Measurements from ENCODE around the gene TTF2.

Gene TTF2

DNA sequence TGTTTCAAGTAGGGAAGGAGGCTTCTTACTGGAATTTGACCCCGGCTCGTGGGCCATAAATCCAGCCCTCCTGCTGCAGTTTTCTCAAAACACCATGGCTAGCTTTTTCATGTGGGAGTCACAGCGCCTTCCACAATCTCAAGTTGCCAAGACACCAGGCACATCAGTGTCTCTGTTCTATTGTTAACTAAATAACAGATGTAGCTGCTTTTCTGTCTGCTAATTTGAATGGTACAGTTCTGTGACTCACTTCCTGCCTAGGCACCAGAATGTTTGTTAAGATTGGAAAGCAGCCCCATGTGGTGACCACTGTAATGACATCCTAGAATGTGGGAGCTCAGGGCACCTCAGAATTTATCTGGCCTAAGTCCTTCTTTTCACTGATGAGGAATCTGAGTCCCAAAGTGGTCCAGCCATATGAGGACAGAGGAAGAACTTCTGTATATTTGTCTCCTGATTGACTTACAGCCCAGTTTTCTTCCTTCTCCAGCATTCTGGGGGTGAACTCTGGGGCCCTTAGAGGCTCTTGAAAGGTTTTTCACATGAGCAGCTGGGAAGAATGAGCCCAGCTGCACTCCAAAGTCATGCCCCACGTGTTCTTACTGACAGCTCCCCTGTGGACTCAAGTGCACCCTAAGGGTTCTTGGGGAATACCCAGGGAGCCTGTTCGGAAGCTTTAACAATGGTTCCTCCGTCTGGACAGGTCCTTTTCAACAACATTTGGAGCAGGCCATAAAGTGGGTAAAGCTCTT, 33.9 kb downstream of the TTF2 start:
- Histone ChIP-seq H3K36me3 (ENCODE audit: control insufficient read depth in 1 of 2, insufficient read depth in 2 of 2, low read length in 2 of 2) (peaks cover 2% of the 10 kb centered on the region in 2 experiments), H2BK5ac (ENCODE audit: low read depth, low read length, poor library complexity) (peak overlapping the region; percentile 96), H3K4ac (ENCODE audit: low read depth, low read length) (peak overlapping the region; percentile 68), H3K14ac (ENCODE audit: low read length) (peak overlapping the region; percentile 71), H2AK5ac (ENCODE audit: low read length) (peak overlapping the region; percentile 31), H3K4me3 (ENCODE audit: low read depth, low read length) (no peak overlapping the region), H3K79me1 (ENCODE audit: low read length) (peaks cover 26% of the 10 kb centered on the region), H3K79me2 (ENCODE audit: control insufficient read depth, insufficient read depth, low read length, poor library complexity) (peaks cover 3% of the 10 kb centered on the region), H2BK12ac (ENCODE audit: low read length) (peak overlapping the region; percentile 97), H3K9me3 (ENCODE audit: insufficient read depth, low read depth, low read length) (no peaks in the 10 kb centered on the region), H3K4me1 (ENCODE audit: control insufficient read depth in 1 of 2, insufficient read depth in 2 of 2, low read length in 2 of 2) (peaks cover 17 to 28% of the 10 kb centered on the region in 2 experiments), H4K8ac (ENCODE audit: low read depth, low read length) (peak overlapping the region; percentile 48), H3K9ac (ENCODE audit: low read length) (no peak overlapping the region), H3K4me2 (ENCODE audit: low read length) (peak overlapping the region; percentile 38), H3K27ac (ENCODE audit: low read depth, low read length) (peak overlapping the region; percentile 97), H4K91ac (ENCODE audit: low read depth, low read length) (peak overlapping the region; percentile 97), H3K23ac (ENCODE audit: low read length) (no peak overlapping the region), H3K18ac (ENCODE audit: low read length) (peak overlapping the region; percentile 39), H4K12ac (ENCODE audit: low read depth, low read length) (no peak overlapping the region), H3K27me3 (ENCODE audit: insufficient read depth, low read length) (no peaks in the 10 kb centered on the region), H2AFZ (ENCODE audit: insufficient read depth, low read length, poor library complexity) (peak overlapping the region; percentile 11), H2BK120ac (ENCODE audit: insufficient read depth, low read length, poor library complexity) (peak overlapping the region; percentile 92)
- WGBS (ENCODE audit: extremely low coverage, insufficient coverage, insufficient read length): no CpG with 5 or more reads among the region's 6 CpGs
- DNase-seq: peak in 1 of 2 donors; percentile 20

DNA sequence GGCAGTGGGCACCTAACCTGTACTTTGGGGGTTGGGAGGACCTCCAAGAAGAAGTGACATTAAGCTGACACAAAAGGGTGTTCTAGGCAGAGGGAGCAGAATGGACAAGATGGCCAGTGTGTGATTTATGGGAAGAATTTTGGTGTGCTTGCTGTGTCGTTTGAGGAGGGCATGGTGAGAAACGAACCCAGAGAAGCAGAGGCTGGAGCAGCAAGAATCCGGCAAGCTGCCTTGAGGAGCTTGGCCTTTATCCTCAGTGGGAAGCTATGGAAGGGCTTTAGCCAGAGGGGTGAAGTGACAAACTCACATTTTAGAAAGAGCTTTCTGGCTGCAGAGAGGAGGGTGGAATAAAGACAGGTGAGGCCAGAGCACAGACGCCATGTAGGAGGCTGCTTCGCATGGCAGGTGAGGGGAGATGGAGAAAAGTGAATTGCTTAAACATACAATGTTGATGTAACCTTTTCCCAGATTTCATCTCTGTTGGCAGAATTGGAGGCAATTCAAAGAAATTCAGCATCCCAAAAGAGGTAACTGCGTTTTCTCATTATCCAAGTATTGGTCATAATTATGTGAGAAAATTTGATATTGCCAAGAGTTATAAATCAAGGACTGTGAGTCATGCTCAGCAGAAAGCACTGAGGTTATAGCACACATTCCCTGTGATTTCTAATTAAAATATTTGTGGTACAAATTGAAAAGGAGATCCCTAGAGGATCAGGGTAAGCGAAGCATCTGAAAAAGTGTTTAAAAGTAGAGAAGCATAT, 34.9 kb downstream of the TTF2 start:
- H3K79me1 ChIP-seq (ENCODE audit: low read length): peaks cover 30% of the 10 kb centered on the region
- H3K23ac ChIP-seq (ENCODE audit: low read length): no peak overlapping the region
- H3K36me3 ChIP-seq (ENCODE audit: control insufficient read depth in 1 of 2, insufficient read depth in 2 of 2, low read length in 2 of 2): peaks cover 2% of the 10 kb centered on the region in 2 experiments
- H3K4ac ChIP-seq (ENCODE audit: low read depth, low read length): peak overlapping the region; percentile 7
- no peak overlapping the region for H4K12ac ChIP-seq (ENCODE audit: low read depth, low read length)
- no peak overlapping the region for H3K9ac ChIP-seq (ENCODE audit: low read length)
- peak overlapping the region; percentile 97 for H4K91ac ChIP-seq (ENCODE audit: low read depth, low read length)
- no peak for DNase-seq
- H2BK120ac ChIP-seq (ENCODE audit: insufficient read depth, low read length, poor library complexity): peak overlapping the region; percentile 65
- no peak overlapping the region for H2AFZ ChIP-seq (ENCODE audit: insufficient read depth, low read length, poor library complexity)
- peaks cover 3% of the 10 kb centered on the region for H3K79me2 ChIP-seq (ENCODE audit: control insufficient read depth, insufficient read depth, low read length, poor library complexity)
- no peaks in the 10 kb centered on the region for H3K9me3 ChIP-seq (ENCODE audit: insufficient read depth, low read depth, low read length)
- no CpG with 5 or more reads among the region's 7 CpGs for WGBS (ENCODE audit: extremely low coverage, insufficient coverage, insufficient read length)
- peak overlapping the region; percentile 97 for H3K27ac ChIP-seq (ENCODE audit: low read depth, low read length)
- H3K4me3 ChIP-seq (ENCODE audit: low read depth, low read length): no peak overlapping the region
- peak overlapping the region; percentile 50 for H4K8ac ChIP-seq (ENCODE audit: low read depth, low read length)
- peak overlapping the region; percentile 54 for H3K14ac ChIP-seq (ENCODE audit: low read length)
- H2AK5ac ChIP-seq (ENCODE audit: low read length): peak overlapping the region; percentile 67
- no peak overlapping the region for H3K4me2 ChIP-seq (ENCODE audit: low read length)
- H3K4me1 ChIP-seq (ENCODE audit: control insufficient read depth in 1 of 2, insufficient read depth in 2 of 2, low read length in 2 of 2): peaks cover 17 to 28% of the 10 kb centered on the region in 2 experiments
- no peaks in the 10 kb centered on the region for H3K27me3 ChIP-seq (ENCODE audit: insufficient read depth, low read length)
- H2BK12ac ChIP-seq (ENCODE audit: low read length): peak overlapping the region; percentile 97
- H3K18ac ChIP-seq (ENCODE audit: low read length): peak overlapping the region; percentile 28
- peak overlapping the region; percentile 32 for H2BK5ac ChIP-seq (ENCODE audit: low read depth, low read length, poor library complexity)

DNA sequence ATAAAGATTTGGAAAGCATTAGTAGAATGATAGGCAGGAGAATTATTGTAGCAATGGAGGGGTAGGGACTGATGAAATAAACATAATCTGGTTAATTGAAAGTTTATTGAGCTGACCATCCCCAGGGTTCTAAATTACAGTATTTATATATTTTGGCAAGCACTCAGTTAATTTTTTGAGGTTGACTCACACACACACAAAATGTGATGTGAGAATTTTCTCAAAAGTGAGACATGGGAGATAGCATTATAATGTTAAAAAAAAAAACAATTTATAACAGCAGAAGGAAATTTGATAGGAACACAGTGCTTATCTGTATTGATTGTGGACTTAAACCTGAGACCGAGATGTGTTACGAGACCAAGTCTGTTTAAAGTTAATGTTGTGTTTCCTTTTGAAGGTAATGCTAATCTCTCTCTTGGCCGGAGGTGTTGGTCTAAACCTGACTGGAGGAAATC, 36.9 kb downstream of the TTF2 start:
- Histone ChIP-seq H4K12ac (ENCODE audit: low read depth, low read length) (no peak overlapping the region), H3K4ac (ENCODE audit: low read depth, low read length) (no peak overlapping the region), H3K9ac (ENCODE audit: low read length) (no peak overlapping the region), H3K9me3 (ENCODE audit: insufficient read depth, low read depth, low read length) (no peaks in the 10 kb centered on the region), H3K4me2 (ENCODE audit: low read length) (peak overlapping the region; percentile 13), H3K27me3 (ENCODE audit: insufficient read depth, low read length) (no peaks in the 10 kb centered on the region), H4K91ac (ENCODE audit: low read depth, low read length) (no peak overlapping the region), H2AK5ac (ENCODE audit: low read length) (no peak overlapping the region), H3K36me3 (ENCODE audit: control insufficient read depth in 1 of 2, insufficient read depth in 2 of 2, low read length in 2 of 2) (peaks cover 5% of the 10 kb centered on the region in 2 experiments), H3K14ac (ENCODE audit: low read length) (no peak overlapping the region), H2BK5ac (ENCODE audit: low read depth, low read length, poor library complexity) (peak overlapping the region; percentile 69), H2BK120ac (ENCODE audit: insufficient read depth, low read length, poor library complexity) (no peak overlapping the region), H3K23ac (ENCODE audit: low read length) (no peak overlapping the region), H3K4me3 (ENCODE audit: low read depth, low read length) (no peak overlapping the region), H3K4me1 (ENCODE audit: control insufficient read depth in 1 of 2, insufficient read depth in 2 of 2, low read length in 2 of 2) (peaks cover 17 to 28% of the 10 kb centered on the region in 2 experiments), H3K79me2 (ENCODE audit: control insufficient read depth, insufficient read depth, low read length, poor library complexity) (peaks cover 3% of the 10 kb centered on the region), H3K18ac (ENCODE audit: low read length) (no peak overlapping the region), H2AFZ (ENCODE audit: insufficient read depth, low read length, poor library complexity) (no peak overlapping the region), H3K79me1 (ENCODE audit: low read length) (peaks cover 28% of the 10 kb centered on the region), H4K8ac (ENCODE audit: low read depth, low read length) (no peak overlapping the region), H3K27ac (ENCODE audit: low read depth, low read length) (peak overlapping the region; percentile 89), H2BK12ac (ENCODE audit: low read length) (peak overlapping the region; percentile 86)
- no CpG with 5 or more reads among the region's 3 CpGs for WGBS (ENCODE audit: extremely low coverage, insufficient coverage, insufficient read length)
- peak in 1 of 2 donors; percentile 47 for DNase-seq

DNA sequence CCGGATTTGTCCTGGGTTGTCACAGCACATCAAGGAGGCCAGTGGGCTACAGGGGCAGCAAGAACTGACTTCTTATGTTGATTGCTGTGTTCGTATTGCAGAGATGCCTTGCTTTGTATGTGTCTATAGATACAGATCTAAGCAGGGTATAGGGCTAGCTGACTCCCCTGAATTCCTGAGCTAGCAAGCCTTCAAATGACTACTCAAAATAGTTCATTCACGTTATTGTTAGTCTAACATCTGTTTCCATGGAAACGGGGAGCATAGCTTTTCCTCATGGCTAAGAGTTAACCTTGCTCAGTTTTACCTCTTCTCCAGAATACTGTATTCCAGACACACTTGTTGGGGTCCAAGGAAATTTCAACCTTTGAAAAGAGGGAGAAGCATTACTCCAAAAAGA, 37.3 kb downstream of the TTF2 start:
- WGBS (ENCODE audit: extremely low coverage, insufficient coverage, insufficient read length): no CpG with 5 or more reads among the region's 4 CpGs
- Histone ChIP-seq H3K27ac (ENCODE audit: low read depth, low read length) (peak overlapping the region; percentile 89), H2BK12ac (ENCODE audit: low read length) (peak overlapping the region; percentile 86)

More for the DNA sequence above, 37.3 kb downstream of the TTF2 start:
- H3K9me3 ChIP-seq (ENCODE audit: insufficient read depth, low read depth, low read length): no peaks in the 10 kb centered on the region
- H3K4me3 ChIP-seq (ENCODE audit: low read depth, low read length): no peak overlapping the region
- no peak overlapping the region for H2AK5ac ChIP-seq (ENCODE audit: low read length)
- no peak overlapping the region for H2AFZ ChIP-seq (ENCODE audit: insufficient read depth, low read length, poor library complexity)
- peaks cover 27% of the 10 kb centered on the region for H3K79me1 ChIP-seq (ENCODE audit: low read length)
- H2BK120ac ChIP-seq (ENCODE audit: insufficient read depth, low read length, poor library complexity): no peak overlapping the region
- H3K9ac ChIP-seq (ENCODE audit: low read length): no peak overlapping the region
- H3K4me1 ChIP-seq (ENCODE audit: control insufficient read depth in 1 of 2, insufficient read depth in 2 of 2, low read length in 2 of 2): peaks cover 17 to 28% of the 10 kb centered on the region in 2 experiments
- H3K14ac ChIP-seq (ENCODE audit: low read length): no peak overlapping the region
- H3K4ac ChIP-seq (ENCODE audit: low read depth, low read length): no peak overlapping the region
- peaks cover 5% of the 10 kb centered on the region in 2 experiments for H3K36me3 ChIP-seq (ENCODE audit: control insufficient read depth in 1 of 2, insufficient read depth in 2 of 2, low read length in 2 of 2)
- H3K18ac ChIP-seq (ENCODE audit: low read length): no peak overlapping the region
- no peak overlapping the region for H4K12ac ChIP-seq (ENCODE audit: low read depth, low read length)
- H3K27me3 ChIP-seq (ENCODE audit: insufficient read depth, low read length): no peaks in the 10 kb centered on the region
- peaks cover 3% of the 10 kb centered on the region for H3K79me2 ChIP-seq (ENCODE audit: control insufficient read depth, insufficient read depth, low read length, poor library complexity)
- no peak overlapping the region for H3K23ac ChIP-seq (ENCODE audit: low read length)
- H3K4me2 ChIP-seq (ENCODE audit: low read length): peak overlapping the region; percentile 13
- H4K91ac ChIP-seq (ENCODE audit: low read depth, low read length): no peak overlapping the region
- DNase-seq: peak; percentile 65 to 97
- peak overlapping the region; percentile 69 for H2BK5ac ChIP-seq (ENCODE audit: low read depth, low read length, poor library complexity)
- no peak overlapping the region for H4K8ac ChIP-seq (ENCODE audit: low read depth, low read length)
